LHCN-M2 (cell line): Measurements from ENCODE around the gene IL22RA2. TPM values are rescaled to one million over a fixed set of nuclear protein-coding genes. Genes with fewer than 3 reads are reported as not detected.

Experiments used
- DNase-seq: peaks from one replicate; pipeline ENCODE4 v3.0.0-alpha.2; 2012; ENCODE audit warnings: low read depth
- total RNA-seq: library from RNA; depleted of rRNA; stranded (reverse); fragments of >200 nt; gene quantifications from 2 replicates; pipeline ENCODE4 v1.2.3, GENCODE V29; 2014

Gene IL22RA2
- total RNA-seq, 1 experiment from 2014 or later = not detected

GRCh38 chr6:137167702-137168377, 5.6 kb downstream of the IL22RA2 start:
- DNase-seq = no peak

GRCh38 chr6:137166247-137167098, 7.0 kb downstream of the IL22RA2 start:
- no peak for DNase-seq

- no peak for DNase-seq
Measured at GRCh38 chr6:137165375-137166246, 7.8 kb downstream of the IL22RA2 start.

GRCh38 chr6:137163732-137164318, 9.6 kb downstream of the IL22RA2 start:
- DNase-seq = no peak

- no peak for DNase-seq
Measured at GRCh38 chr6:137162692-137163306, 10.6 kb downstream of the IL22RA2 start.

GRCh38 chr6:137161949-137162348, 11.5 kb downstream of the IL22RA2 start:
- no peak for DNase-seq

- DNase-seq = peak; percentile 81
Measured at GRCh38 chr6:137160763-137161162, 12.7 kb downstream of the IL22RA2 start.

GRCh38 chr6:137159912-137160311, 13.5 kb downstream of the IL22RA2 start:
- DNase-seq = no peak

GRCh38 chr6:137157601-137158000, 15.8 kb downstream of the IL22RA2 start:
- no peak for DNase-seq

GRCh38 chr6:137156650-137157049, 16.8 kb downstream of the IL22RA2 start:
- no peak for DNase-seq

- peak; percentile 79 for DNase-seq
Measured at GRCh38 chr6:137155830-137156229, 17.6 kb downstream of the IL22RA2 start.

- peak; percentile 30 for DNase-seq
Measured at GRCh38 chr6:137150072-137150471, 23.4 kb downstream of the IL22RA2 start.

- no peak for DNase-seq
Measured at GRCh38 chr6:137149035-137149393, 24.4 kb downstream of the IL22RA2 start.

- peak; percentile 55 for DNase-seq
Measured at GRCh38 chr6:137148306-137149034, 25.0 kb downstream of the IL22RA2 start.

- DNase-seq = no peak
Measured at GRCh38 chr6:137147195-137147594, 26.2 kb downstream of the IL22RA2 start.

GRCh38 chr6:137146206-137146605, 27.2 kb downstream of the IL22RA2 start:
- DNase-seq = no peak

GRCh38 chr6:137145421-137145820, 28.0 kb downstream of the IL22RA2 start:
- peak; percentile 24 for DNase-seq

GRCh38 chr6:137136065-137136464, 37.4 kb downstream of the IL22RA2 start:
- no peak for DNase-seq

- no peak for DNase-seq
Measured at GRCh38 chr6:137134483-137134882, 39.0 kb downstream of the IL22RA2 start.

GRCh38 chr6:137133122-137133521, 40.3 kb downstream of the IL22RA2 start:
- DNase-seq = no peak
